ENCODE results near the gene TP53. TPM values are rescaled to one million over a fixed set of nuclear protein-coding genes. Genes with fewer than 3 reads are reported as not detected.

Gene TP53
- total RNA-seq, 1 donor from 2014 or later: 38.2 TPM

- DNase-seq: no peak
- H3K9me3 Mint-ChIP-seq (ENCODE audit: unreplicated experiment): peaks cover 4% of the 10 kb centered on the region
- H3K4me3 Mint-ChIP-seq (ENCODE audit: unreplicated experiment): no peak overlapping the region
- TF ChIP-seq, protein P1, sequence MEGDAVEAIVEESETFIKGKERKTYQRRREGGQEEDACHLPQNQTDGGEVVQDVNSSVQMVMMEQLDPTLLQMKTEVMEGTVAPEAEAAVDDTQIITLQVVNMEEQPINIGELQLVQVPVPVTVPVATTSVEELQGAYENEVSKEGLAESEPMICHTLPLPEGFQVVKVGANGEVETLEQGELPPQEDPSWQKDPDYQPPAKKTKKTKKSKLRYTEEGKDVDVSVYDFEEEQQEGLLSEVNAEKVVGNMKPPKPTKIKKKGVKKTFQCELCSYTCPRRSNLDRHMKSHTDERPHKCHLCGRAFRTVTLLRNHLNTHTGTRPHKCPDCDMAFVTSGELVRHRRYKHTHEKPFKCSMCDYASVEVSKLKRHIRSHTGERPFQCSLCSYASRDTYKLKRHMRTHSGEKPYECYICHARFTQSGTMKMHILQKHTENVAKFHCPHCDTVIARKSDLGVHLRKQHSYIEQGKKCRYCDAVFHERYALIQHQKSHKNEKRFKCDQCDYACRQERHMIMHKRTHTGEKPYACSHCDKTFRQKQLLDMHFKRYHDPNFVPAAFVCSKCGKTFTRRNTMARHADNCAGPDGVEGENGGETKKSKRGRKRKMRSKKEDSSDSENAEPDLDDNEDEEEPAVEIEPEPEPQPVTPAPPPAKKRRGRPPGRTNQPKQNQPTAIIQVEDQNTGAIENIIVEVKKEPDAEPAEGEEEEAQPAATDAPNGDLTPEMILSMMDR (IDR thresholded peaks at IDR 0.05; ENCODE audit: partially characterized antibody, unreplicated experiment): peak; percentile 54
- H3K27me3 Mint-ChIP-seq (ENCODE audit: unreplicated experiment): no peaks in the 10 kb centered on the region
- no peaks in the 10 kb centered on the region for H3K36me3 Mint-ChIP-seq (ENCODE audit: unreplicated experiment)
- H3K4me1 Mint-ChIP-seq (ENCODE audit: low read depth, unreplicated experiment): peaks cover 8% of the 10 kb centered on the region
- no peak overlapping the region for H3K27ac Mint-ChIP-seq (ENCODE audit: unreplicated experiment)
Observed at GRCh38 chr17:7632492-7632894, 54.8 kb downstream of the TP53 start.

GRCh38 chr17:7631398-7632380 is 55.6 kb downstream of the TP53 start:
- no peak overlapping the region for H3K4me3 Mint-ChIP-seq (ENCODE audit: unreplicated experiment)
- H3K9me3 Mint-ChIP-seq (ENCODE audit: unreplicated experiment): peaks cover 4% of the 10 kb centered on the region
- peaks cover 10% of the 10 kb centered on the region for H3K4me1 Mint-ChIP-seq (ENCODE audit: low read depth, unreplicated experiment)
- TF ChIP-seq, protein P1 (IDR thresholded peaks at IDR 0.05; ENCODE audit: partially characterized antibody, unreplicated experiment): no peak
- no peaks in the 10 kb centered on the region for H3K36me3 Mint-ChIP-seq (ENCODE audit: unreplicated experiment)
- DNase-seq: no peak
- no peaks in the 10 kb centered on the region for H3K27me3 Mint-ChIP-seq (ENCODE audit: unreplicated experiment)
- no peak overlapping the region for H3K27ac Mint-ChIP-seq (ENCODE audit: unreplicated experiment)

DNA sequence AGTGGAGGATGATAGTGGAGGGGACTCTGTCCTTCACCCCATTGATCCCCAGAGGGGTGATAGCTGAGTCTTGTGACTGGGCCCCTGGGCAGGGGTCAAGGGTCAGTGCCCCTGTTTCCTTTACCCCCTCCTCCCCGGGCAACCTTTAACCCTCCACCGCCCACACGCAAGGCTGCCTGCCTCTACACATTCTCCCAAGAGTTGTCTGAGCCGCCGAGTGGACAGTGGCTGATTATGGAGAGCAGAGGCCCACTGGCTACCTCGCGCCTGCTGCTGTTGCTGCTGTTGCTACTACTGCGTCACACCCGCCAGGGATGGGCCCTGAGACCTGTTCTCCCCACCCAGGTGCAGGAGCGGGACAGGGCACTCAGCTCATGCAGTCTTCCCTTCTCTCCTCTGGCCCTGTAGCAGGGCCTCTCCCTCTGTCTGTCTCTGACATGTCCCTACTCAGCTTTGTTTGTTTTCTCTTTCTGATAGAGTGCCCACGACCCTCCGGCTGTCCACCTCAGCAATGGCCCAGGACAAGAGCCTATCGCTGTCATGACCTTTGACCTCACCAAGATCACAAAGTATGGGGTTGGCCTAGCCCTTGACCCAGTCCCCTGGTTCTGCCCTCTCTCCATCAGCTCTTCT is 57.2 kb downstream of the TP53 start, which contains the start of gene SHBG:
Gene SHBG (plus strand): TSS at position 197 of the 633 bp plus-strand sequence. CDS start 38 bp downstream, at position 235.
- Mint-ChIP-seq H3K4me3 (ENCODE audit: unreplicated experiment) (no peak within 1 kb of the TSS), H3K9me3 (ENCODE audit: unreplicated experiment) (peaks cover 4% of the 10 kb centered on the region), H3K36me3 (ENCODE audit: unreplicated experiment) (no peaks in the 10 kb centered on the region), H3K27me3 (ENCODE audit: unreplicated experiment) (no peaks in the 10 kb centered on the region), H3K27ac (ENCODE audit: unreplicated experiment) (no peak within 1 kb of the TSS), H3K4me1 (ENCODE audit: low read depth, unreplicated experiment) (peaks cover 12% of the 10 kb centered on the region)
- no peak for DNase-seq
- TF ChIP-seq, protein P1 (IDR thresholded peaks at IDR 0.05; ENCODE audit: partially characterized antibody, unreplicated experiment): no peak

DNA sequence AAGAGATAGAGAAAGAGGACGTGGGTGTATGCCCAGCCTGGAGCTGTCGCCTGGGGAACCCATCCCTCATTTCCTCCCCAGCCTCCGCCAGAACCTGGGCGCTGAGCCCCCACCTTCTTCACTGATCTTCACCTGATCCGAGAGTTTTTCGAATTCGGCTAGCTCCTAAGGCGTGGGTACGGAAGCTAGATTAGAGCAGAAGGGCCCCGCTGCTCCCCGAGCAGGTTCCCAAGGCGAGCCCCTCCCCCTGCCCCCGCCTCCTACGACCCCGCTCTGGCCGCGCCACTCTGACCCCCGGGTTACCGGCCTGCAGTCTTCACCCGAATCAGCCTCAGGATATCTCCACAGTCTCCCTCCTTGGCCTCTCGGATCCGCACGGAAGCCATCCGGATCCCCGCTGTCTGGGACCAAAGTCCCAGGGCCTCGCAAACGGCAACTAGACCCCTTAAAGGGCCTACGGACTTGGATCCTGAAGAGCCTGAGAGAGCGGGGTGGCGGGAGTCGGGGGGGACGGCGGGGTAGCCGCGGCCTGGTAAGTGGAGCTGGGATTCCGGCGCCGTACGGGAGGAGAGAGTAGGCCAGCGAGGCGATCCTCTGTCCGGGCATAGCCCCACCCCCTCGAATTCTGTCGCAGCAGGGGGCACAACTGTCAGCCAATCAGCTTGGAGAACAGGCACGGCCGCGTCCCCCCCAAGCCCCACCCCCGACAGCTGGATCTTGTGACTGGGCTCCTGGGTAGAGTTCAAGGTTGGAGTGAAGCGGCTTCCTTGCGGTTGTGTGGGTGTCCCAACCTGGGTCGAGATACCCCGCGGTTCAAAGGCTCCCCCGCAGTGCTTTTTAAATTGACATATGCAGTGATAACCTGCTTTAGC is 59.8 kb downstream of the TP53 start, which contains the start of gene SAT2:
Gene SAT2 (minus strand): TSS at position 572 of the 872 bp plus-strand sequence. CDS start 186 bp downstream, at position 386.
- Mint-ChIP-seq H3K4me1 (ENCODE audit: low read depth, unreplicated experiment) (peaks cover 7% of the 10 kb centered on the region), H3K4me3 (ENCODE audit: unreplicated experiment) (peak within 1 kb of the TSS; percentile 94), H3K27me3 (ENCODE audit: unreplicated experiment) (no peaks in the 10 kb centered on the region), H3K9me3 (ENCODE audit: unreplicated experiment) (peaks cover 4% of the 10 kb centered on the region), H3K36me3 (ENCODE audit: unreplicated experiment) (no peaks in the 10 kb centered on the region), H3K27ac (ENCODE audit: unreplicated experiment) (peak within 1 kb of the TSS; percentile 87)
- TF ChIP-seq, protein P1 (IDR thresholded peaks at IDR 0.05; ENCODE audit: partially characterized antibody, unreplicated experiment): no peak
- DNase-seq: peak; percentile 95

All from glutamatergic neuron (in vitro differentiated cells).